MG63 (cell line): Measurements from ENCODE around the gene SCFD2. TPM values are rescaled to one million over a fixed set of nuclear protein-coding genes. Genes with fewer than 3 reads are reported as not detected.
"Not testable (repeated sequence)": the region's sequence is repeated elsewhere in the genome, so short reads cannot be mapped to it uniquely, and the experiment has no call there.

ENCODE experiments used
- DNase-seq: peaks from one replicate; pipeline ENCODE4 v3.0.0-alpha.2; 2020
- H3K27me3 ChIP-seq: fragments of 250-450 bp; sonication (Bioruptor Pico); 2 replicates; pipeline ENCODE4 v1.5.1; 2020; ENCODE audit warnings: mild to moderate bottlenecking, moderate library complexity
- H3K36me3 ChIP-seq: fragments of 250-450 bp; sonication (Bioruptor Pico); 2 replicates; pipeline ENCODE4 v1.5.1; 2020; ENCODE audit warnings: mild to moderate bottlenecking, moderate library complexity
- H3K4me3 ChIP-seq: fragments of 250-450 bp; sonication (Bioruptor Pico); 2 replicates; pipeline ENCODE4 v1.5.1; 2020; ENCODE audit warnings: mild to moderate bottlenecking, moderate library complexity
- H3K9me3 ChIP-seq: fragments of 250-450 bp; sonication (Bioruptor Pico); 2 replicates; pipeline ENCODE4 v1.5.1; 2020; ENCODE audit warnings: mild to moderate bottlenecking, moderate library complexity
- total RNA-seq: library from RNA; depleted of rRNA; stranded (reverse); fragments of >200 nt; shearing (Covaris generic); gene quantifications from 2 replicates; pipeline ENCODE4 v1.2.3, GENCODE V29; 2014; ENCODE audit warnings: low replicate concordance

The SCFD2 gene
- total RNA-seq, 1 experiment from 2014 or later, result 119 TPM

GRCh38 chr4:53307819-53308780 is 57.8 kb downstream of the SCFD2 start:
- no peaks in the 10 kb centered on the region for H3K27me3 ChIP-seq
- peaks cover 19% of the 10 kb centered on the region for H3K9me3 ChIP-seq
- H3K4me3 ChIP-seq, result no peak overlapping the region
- peaks cover 68% of the 10 kb centered on the region for H3K36me3 ChIP-seq
- peak; percentile 64 for DNase-seq

- H3K36me3 ChIP-seq, result peaks cover 70% of the 10 kb centered on the region
- no peak for DNase-seq
- H3K27me3 ChIP-seq, result no peaks in the 10 kb centered on the region
- H3K4me3 ChIP-seq, result no peak overlapping the region
- peaks cover 26% of the 10 kb centered on the region for H3K9me3 ChIP-seq
Observed at GRCh38 chr4:53307210-53307609, 58.7 kb downstream of the SCFD2 start.

- Histone ChIP-seq H3K36me3 (peaks cover 66% of the 10 kb centered on the region), H3K27me3 (no peaks in the 10 kb centered on the region), H3K9me3 (peaks cover 31% of the 10 kb centered on the region), H3K4me3 (no peak overlapping the region)
- DNase-seq, result peak; percentile 98
Observed at GRCh38 chr4:53306729-53307128, 59.1 kb downstream of the SCFD2 start.

GRCh38 chr4:53292209-53292608 is 73.7 kb downstream of the SCFD2 start:
- not testable (repeated sequence) for DNase-seq, H3K4me3 ChIP-seq, H3K27me3 ChIP-seq
- Histone ChIP-seq H3K36me3 (peaks cover 47% of the 10 kb centered on the region), H3K9me3 (peaks cover 90% of the 10 kb centered on the region)

GRCh38 chr4:53281438-53281837 is 84.4 kb downstream of the SCFD2 start:
- Histone ChIP-seq H3K9me3 (peaks cover 5% of the 10 kb centered on the region; the same call in 1 of the 2 replicates), H3K27me3 (no peaks in the 10 kb centered on the region), H3K36me3 (peaks cover 29% of the 10 kb centered on the region), H3K4me3 (no peak overlapping the region)
- DNase-seq, result no peak

GRCh38 chr4:53280846-53281245 is 85.0 kb downstream of the SCFD2 start:
- DNase-seq, result no peak
- no peaks in the 10 kb centered on the region for H3K27me3 ChIP-seq
- H3K4me3 ChIP-seq, result no peak overlapping the region
- H3K9me3 ChIP-seq, result peaks cover 5% of the 10 kb centered on the region; the same call in 1 of the 2 replicates
- H3K36me3 ChIP-seq, result peaks cover 34% of the 10 kb centered on the region

GRCh38 chr4:53274609-53275268 is 91.1 kb downstream of the SCFD2 start:
- H3K4me3 ChIP-seq, result no peak overlapping the region
- H3K36me3 ChIP-seq, result peaks cover 65% of the 10 kb centered on the region
- H3K9me3 ChIP-seq, result peaks cover 5% of the 10 kb centered on the region; the same call in 1 of the 2 replicates
- H3K27me3 ChIP-seq, result no peaks in the 10 kb centered on the region
- no peak for DNase-seq

GRCh38 chr4:53273726-53274125 is 92.1 kb downstream of the SCFD2 start:
- H3K9me3 ChIP-seq, result peaks cover 5% of the 10 kb centered on the region; the same call in 1 of the 2 replicates
- peaks cover 61% of the 10 kb centered on the region for H3K36me3 ChIP-seq
- no peak overlapping the region for H3K4me3 ChIP-seq
- DNase-seq, result peak; percentile 78
- H3K27me3 ChIP-seq, result no peaks in the 10 kb centered on the region

GRCh38 chr4:53267026-53267425 is 98.8 kb downstream of the SCFD2 start:
- DNase-seq, result no peak
- H3K9me3 ChIP-seq, result peaks cover 33% of the 10 kb centered on the region
- H3K36me3 ChIP-seq, result peaks cover 78% of the 10 kb centered on the region
- no peaks in the 10 kb centered on the region for H3K27me3 ChIP-seq
- H3K4me3 ChIP-seq, result no peak overlapping the region

GRCh38 chr4:53255986-53256385 is 109.9 kb downstream of the SCFD2 start:
- Histone ChIP-seq H3K36me3 (peaks cover 34% of the 10 kb centered on the region), H3K9me3 (peaks cover 37% of the 10 kb centered on the region)
- DNase-seq, H3K4me3 ChIP-seq, H3K27me3 ChIP-seq: not testable (repeated sequence)

GRCh38 chr4:53240573-53240972 is 125.3 kb downstream of the SCFD2 start:
- Histone ChIP-seq H3K9me3 (peaks cover 32% of the 10 kb centered on the region), H3K36me3 (peaks cover 33% of the 10 kb centered on the region), H3K27me3 (no peaks in the 10 kb centered on the region), H3K4me3 (no peak overlapping the region)
- no peak for DNase-seq

GRCh38 chr4:53238352-53238751 is 127.5 kb downstream of the SCFD2 start:
- H3K36me3 ChIP-seq, result peaks cover 18% of the 10 kb centered on the region
- not testable (repeated sequence) for H3K27me3 ChIP-seq, H3K9me3 ChIP-seq, DNase-seq, H3K4me3 ChIP-seq

- DNase-seq, H3K4me3 ChIP-seq, H3K27me3 ChIP-seq, H3K9me3 ChIP-seq: not testable (repeated sequence)
- H3K36me3 ChIP-seq, result peaks cover 19% of the 10 kb centered on the region
Observed at GRCh38 chr4:53237811-53238210, 128.1 kb downstream of the SCFD2 start.

- H3K36me3 ChIP-seq, result peaks cover 23% of the 10 kb centered on the region
- not testable (repeated sequence) for DNase-seq, H3K4me3 ChIP-seq, H3K27me3 ChIP-seq, H3K9me3 ChIP-seq
Observed at GRCh38 chr4:53236624-53237023, 129.2 kb downstream of the SCFD2 start.

- Histone ChIP-seq H3K9me3 (peaks cover 3% of the 10 kb centered on the region), H3K36me3 (peaks cover 32% of the 10 kb centered on the region), H3K4me3 (no peak overlapping the region), H3K27me3 (no peaks in the 10 kb centered on the region)
- no peak for DNase-seq
Observed at GRCh38 chr4:53235547-53235946, 130.3 kb downstream of the SCFD2 start.

- no peak overlapping the region for H3K4me3 ChIP-seq
- H3K36me3 ChIP-seq, result peaks cover 27% of the 10 kb centered on the region
- peaks cover 6% of the 10 kb centered on the region for H3K9me3 ChIP-seq
- DNase-seq, result no peak
- no peaks in the 10 kb centered on the region for H3K27me3 ChIP-seq
Observed at GRCh38 chr4:53234669-53235068, 131.2 kb downstream of the SCFD2 start.

- H3K4me3 ChIP-seq, result no peak overlapping the region
- H3K27me3 ChIP-seq, result no peaks in the 10 kb centered on the region
- peaks cover 23% of the 10 kb centered on the region for H3K36me3 ChIP-seq
- peaks cover 6% of the 10 kb centered on the region for H3K9me3 ChIP-seq
- DNase-seq, result no peak
Observed at GRCh38 chr4:53234111-53234510, 131.8 kb downstream of the SCFD2 start.
